GM21576 (cell line): ENCODE results near the gene RALA.

ENCODE experiments used
- ATAC-seq: cut with Tn5 transposase; IDR thresholded peaks from one replicate; pipeline ENCODE4 v1.9.1; 2021; ENCODE audit warnings: mild to moderate bottlenecking, moderate library complexity; ENCODE audit not compliant: unreplicated experiment

The RALA gene

GRCh38 chr7:39609935-39610263, 13.5 kb upstream of the RALA start:
- no peak for ATAC-seq

- ATAC-seq = no peak
Observed at GRCh38 chr7:39613577-39613976, 9.8 kb upstream of the RALA start.

- ATAC-seq = no peak
Observed at GRCh38 chr7:39614299-39614698, 9.1 kb upstream of the RALA start.

- ATAC-seq = no peak
Observed at GRCh38 chr7:39615350-39615975, 7.9 kb upstream of the RALA start.

GRCh38 chr7:39616138-39616537, 7.2 kb upstream of the RALA start:
- ATAC-seq = no peak

DNA sequence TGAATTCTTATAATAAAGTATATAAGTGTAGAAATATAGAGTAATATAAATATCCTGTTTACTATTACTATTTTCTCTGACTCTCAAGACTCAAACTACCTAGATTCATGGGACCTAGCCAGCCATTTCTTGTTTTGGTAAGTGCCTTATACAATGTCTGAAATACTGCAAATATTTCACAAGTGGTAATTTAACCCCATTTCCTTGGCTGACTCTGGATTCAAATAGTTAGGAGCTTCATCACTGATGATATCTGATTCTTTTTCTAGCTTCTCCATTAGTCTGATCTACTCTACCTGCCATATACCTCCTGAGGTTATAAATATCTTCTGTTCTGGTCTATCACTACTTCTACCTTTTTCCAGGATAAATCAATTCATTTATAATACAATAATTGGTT, 6.4 kb upstream of the RALA start:
- ATAC-seq = no peak

DNA sequence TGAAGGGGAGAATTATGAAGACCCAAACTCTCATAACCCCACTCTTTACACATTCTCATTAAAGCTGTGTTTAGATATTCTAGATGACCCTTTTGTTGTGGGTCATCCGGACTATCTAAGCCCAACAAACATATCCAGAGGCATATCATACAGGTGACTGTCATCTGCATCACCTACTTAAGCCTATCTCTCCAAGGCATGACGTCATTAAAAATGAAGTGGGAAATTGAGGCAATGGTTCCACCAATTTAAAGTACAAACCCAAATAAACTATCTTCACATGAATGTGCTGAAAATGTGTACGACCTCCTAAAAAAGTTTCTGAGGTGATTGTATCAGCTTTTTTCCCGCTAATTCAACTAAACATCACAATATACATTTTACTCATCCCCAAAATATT, 4.5 kb upstream of the RALA start:
- ATAC-seq = no peak

- no peak for ATAC-seq
Observed at GRCh38 chr7:39620486-39620885, 2.9 kb upstream of the RALA start.

- ATAC-seq = no peak
Observed at GRCh38 chr7:39621261-39621660, 2.1 kb upstream of the RALA start.

DNA sequence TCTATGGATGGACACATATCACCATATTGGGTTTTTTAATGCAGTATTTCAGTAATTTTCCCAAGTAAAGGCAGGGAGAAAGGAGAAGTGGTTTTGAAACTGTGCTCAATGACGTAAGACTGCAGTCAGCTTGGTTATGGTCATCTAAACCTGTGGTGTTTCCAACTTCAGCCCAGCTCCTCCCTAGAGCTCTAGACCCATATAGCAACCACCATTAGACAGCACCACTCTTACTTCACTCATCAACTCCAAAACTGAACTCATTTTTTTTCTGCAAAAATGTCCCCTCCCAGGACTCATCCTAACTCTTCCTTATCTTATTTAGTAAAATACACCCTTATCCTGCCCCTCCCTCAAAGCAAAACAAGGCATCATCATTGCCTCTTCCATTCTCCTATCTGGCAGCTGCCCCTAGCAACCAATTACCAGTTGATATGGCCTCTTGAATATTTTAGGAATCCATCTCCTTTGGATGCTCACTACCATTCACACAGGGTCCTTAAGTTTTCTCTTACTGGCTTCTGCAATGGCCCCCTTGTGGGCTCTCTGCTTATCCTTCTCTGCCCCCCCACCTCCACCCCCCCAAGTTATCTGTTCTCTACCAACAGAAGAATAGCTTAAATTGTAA, 1.5 kb upstream of the RALA start:
- ATAC-seq = peak; percentile 28

DNA sequence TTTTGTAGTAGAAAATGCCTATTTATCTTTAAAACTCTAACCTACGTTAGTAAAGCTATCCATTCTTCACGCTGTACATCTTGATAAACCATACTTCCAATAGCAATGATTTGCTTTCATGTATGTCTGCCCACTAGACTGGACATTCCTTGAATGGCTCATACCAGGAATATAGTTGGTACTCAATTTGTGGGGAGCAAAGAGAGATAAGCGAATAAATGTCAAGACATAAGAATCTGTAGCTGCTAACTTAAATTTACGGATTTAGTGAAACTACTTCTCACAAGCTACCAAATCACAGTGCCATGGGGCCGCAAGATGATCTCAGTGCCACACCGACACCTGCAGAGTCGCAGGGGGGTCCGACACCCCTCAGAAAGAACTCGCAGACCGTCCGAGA, 763 bp upstream of the RALA start:
- no peak for ATAC-seq

- ATAC-seq = peak; percentile 39
Observed at GRCh38 chr7:39623732-39624441, 515 bp downstream of the RALA start.

GRCh38 chr7:39624442-39624807, 1.1 kb downstream of the RALA start:
- ATAC-seq = no peak

DNA sequence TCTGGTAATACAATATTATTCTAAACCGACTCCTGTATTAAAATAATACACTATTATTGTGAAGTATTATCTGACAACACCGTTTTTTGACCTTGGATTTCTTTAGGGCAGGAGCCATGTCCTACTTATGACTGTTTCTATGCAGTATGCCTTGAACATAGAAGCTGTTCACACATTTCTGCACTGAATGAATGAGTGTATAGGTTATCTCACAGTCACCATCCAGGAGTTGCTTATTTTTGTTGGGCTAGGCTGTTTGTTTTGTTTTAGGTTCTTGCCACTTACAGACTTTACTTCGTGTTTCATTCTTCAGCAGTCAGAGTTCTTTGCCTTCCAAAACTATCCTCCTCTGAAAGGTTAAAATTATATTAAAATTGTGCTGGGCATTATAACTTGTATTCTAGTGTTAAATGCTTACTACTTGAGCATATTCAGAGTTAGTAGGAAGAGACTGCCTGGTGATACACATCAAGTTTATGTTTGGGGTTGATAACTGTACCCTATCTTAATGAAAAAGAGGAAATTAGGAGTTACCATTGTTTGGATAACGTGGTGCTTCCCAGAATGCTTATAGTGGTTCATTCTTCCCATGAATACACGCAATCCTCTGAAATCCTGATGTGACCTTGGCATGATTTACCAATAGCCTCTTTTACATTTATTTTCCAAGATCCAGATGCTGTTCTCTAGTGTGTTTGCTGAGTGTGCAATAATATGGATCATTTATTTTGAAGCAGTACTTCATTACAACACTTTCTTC, 1.7 kb downstream of the RALA start:
- no peak for ATAC-seq

GRCh38 chr7:39631736-39632308, 8.4 kb downstream of the RALA start:
- ATAC-seq = no peak

GRCh38 chr7:39633563-39634477, 10.4 kb downstream of the RALA start:
- peak; percentile 64 for ATAC-seq

DNA sequence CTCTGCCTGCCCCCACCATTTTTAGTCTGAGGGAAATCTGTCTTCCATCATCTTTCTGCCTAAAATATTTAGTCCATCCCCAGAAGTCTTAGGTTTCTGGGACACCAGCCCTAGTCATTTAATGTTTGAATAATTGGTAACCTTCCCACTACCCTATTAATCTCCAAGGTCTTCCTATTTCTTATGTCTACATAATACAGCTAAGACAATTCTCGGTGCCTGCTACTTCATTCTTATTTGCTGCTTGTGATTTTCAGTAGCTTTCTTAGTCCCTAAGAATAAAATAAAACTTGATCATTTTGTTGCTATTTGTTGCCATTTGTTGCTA, 11.1 kb downstream of the RALA start:
- no peak for ATAC-seq

GRCh38 chr7:39637400-39637799, 14.0 kb downstream of the RALA start:
- peak; percentile 52 for ATAC-seq

- ATAC-seq = no peak
Observed at GRCh38 chr7:39637963-39638485, 14.7 kb downstream of the RALA start.

- ATAC-seq = no peak
Observed at GRCh38 chr7:39642896-39643295, 19.5 kb downstream of the RALA start.
